ES-I3 (cell line): ENCODE data around the gene WWTR1.

Experiments
- H3K36me3 ChIP-seq: 2 replicates; pipeline ENCODE4 v1.6.1; 2013; ENCODE audit warnings: mild to moderate bottlenecking, low read length, control low read depth, moderate library complexity; ENCODE audit not compliant: insufficient read depth
- H3K4me1 ChIP-seq: 2 replicates; pipeline ENCODE4 v1.6.1; 2013; ENCODE audit warnings: mild to moderate bottlenecking, control low read depth, low read length; ENCODE audit not compliant: insufficient read depth
- H3K9ac ChIP-seq: 2 replicates; pipeline ENCODE4 v1.6.1; 2013; ENCODE audit warnings: low read depth, mild to moderate bottlenecking, low read length, moderate library complexity
- H3K9me3 ChIP-seq: 2 replicates; pipeline ENCODE4 v1.6.1; 2013; ENCODE audit warnings: mild to moderate bottlenecking, low read length, moderate library complexity; ENCODE audit not compliant: control insufficient read depth, insufficient read depth

The WWTR1 gene

DNA sequence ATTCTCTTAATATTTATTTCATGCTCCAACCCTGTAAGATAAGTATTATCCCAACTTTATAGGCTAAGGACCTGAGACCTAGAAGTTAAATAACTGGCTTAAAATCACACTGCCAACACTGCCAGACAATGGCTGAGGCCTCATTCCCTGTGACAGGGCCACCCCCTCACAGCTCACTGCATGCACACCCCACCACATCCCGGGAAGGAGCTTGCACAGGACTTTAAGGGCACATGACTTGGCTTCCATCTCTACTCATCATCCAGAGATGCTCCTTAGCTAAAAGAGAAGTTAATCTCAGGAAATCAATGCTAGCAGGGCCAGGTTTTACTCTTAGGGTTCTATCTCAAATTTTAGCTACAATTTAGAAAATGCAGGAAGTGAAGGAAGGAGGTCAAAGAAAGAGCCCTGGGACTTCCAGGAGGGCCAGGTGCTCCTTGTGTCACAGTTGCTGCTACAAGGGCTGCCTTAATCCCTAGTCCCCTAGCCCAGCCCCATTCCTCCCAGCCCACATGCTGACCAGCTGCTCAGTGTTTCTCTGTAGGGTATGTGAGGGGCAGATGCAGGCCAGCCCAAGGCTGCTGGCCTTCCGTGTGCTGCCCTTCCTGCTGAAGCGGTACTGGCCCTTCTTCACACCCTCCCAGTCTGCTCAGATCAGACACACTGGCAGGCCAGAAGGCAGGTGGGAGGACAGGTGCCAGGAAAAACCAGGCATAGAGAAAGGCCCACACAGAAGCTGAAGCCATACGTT is 53.5 kb downstream of the WWTR1 start:
- Histone ChIP-seq H3K9me3 (no peaks in the 10 kb centered on the region), H3K9ac (no peak overlapping the region), H3K4me1 (peaks cover 27% of the 10 kb centered on the region), H3K36me3 (no peaks in the 10 kb centered on the region)

DNA sequence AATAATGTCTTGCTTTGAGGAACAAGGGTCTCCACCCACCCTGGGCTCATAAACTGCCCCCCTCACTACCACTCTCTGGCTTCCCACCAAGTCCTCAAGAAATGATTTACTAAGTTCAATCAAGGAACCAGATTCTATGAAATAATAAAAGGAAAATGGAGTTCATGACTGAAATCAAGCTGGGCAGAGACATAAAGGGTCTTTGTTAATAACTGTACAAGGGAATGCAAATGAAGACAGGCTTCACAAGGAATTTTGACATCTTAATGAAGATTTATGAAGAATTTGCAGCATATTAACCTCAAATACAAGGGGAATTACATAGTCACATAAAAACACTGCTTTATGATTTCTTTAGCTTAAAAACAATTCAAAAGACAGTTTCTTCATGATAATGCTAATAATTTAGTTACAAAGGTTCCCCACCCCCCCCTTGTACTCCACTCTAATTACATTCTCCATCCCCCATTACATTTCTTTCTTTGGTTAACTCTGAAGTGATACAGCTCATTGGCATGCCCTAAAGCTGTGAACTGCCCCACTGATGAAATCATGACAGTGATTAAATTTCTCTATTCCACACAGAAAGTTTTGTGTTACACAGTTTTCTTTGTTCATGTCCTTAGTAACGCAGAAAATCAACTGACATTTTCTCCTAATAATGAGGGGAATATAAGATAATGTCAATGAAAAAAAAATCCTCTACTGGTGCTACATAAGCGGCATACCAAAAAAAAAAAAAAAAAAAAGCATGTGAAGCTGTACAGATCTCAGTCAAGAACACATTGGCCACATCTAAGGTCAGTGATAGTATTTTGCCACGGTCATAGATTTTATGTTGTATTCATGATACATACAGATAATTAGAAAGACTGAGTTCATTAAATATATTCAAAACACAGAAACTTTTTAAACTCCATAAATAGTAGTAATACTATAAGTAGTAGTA is 54.4 kb downstream of the WWTR1 start:
- peaks cover 27% of the 10 kb centered on the region for H3K4me1 ChIP-seq

DNA sequence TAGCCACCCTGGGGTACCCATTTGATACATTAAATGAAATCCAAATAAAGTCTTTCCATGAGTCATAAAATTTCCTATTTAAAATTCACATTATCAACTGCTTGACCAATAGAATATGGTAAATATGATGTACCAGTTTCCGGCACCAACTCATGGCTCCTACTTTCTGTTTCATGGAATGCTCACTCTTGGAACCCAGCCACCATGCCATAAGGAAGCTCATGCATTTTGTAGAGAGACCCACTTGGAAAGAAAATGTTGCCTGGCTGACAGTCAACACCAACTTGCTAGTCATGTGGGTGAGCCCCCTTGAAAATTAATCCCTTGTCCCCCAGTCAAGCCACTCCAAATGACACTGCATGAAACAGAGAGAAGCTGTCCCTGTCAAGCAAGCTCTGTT is 57.2 kb downstream of the WWTR1 start:
- Histone ChIP-seq H3K9ac (no peak overlapping the region), H3K36me3 (no peaks in the 10 kb centered on the region), H3K4me1 (peaks cover 27% of the 10 kb centered on the region), H3K9me3 (no peaks in the 10 kb centered on the region)

More for the DNA sequence above, 54.4 kb downstream of the WWTR1 start:
- no peaks in the 10 kb centered on the region for H3K9me3 ChIP-seq
- H3K36me3 ChIP-seq = no peaks in the 10 kb centered on the region
- H3K9ac ChIP-seq = no peak overlapping the region

DNA sequence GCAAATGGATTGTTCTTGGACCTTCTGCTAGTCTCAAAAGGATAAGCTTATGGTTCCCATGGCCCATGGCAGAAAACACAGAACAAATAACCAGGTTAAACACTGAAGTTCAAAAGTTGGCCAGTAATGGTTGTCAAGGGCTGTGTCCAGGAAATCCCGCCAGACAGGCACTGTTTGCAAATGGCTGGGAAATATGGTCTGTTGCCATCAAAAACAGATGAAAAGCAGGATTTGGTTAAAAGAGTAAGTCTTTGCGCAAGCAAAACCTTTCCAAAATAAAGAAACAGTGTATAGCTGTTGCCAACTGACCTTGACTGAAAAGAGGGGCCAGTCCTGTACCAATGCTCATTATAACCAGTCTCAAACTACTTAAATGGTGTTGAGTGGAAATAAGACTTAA is 58.6 kb downstream of the WWTR1 start:
- H3K9me3 ChIP-seq = no peaks in the 10 kb centered on the region
- H3K36me3 ChIP-seq = no peaks in the 10 kb centered on the region
- H3K4me1 ChIP-seq = peaks cover 13% of the 10 kb centered on the region
- no peak overlapping the region for H3K9ac ChIP-seq

DNA sequence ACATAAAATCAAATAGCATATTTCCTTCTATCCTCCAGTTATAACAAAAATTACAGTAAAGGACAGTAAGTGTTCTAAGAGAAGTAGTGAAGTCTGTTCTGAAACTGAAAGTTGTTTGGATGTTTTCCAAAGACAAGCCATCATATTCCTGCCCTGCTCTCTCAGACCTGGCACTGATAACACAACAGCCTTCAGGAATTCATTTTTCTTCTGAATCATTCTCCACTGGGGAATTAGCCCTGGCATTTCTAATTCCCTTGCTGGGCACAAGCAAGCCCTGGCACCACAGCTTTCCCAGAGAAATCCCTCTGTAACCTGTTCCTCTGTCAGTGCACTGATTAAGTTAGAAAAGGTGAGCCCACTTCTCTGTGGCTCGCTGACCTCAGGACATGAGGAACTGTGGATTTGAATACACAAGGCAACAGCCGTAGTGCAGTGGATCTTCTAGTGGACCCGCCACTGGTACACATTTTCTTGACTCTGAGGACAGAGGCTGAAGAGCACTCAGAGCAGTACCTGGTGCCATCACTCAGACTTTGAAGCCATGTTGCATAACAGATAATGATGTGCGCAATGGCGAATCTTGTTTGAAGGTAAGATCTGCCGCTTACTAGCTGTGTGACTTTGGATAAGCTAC is 61.6 kb downstream of the WWTR1 start:
- H3K4me1 ChIP-seq = peaks cover 15% of the 10 kb centered on the region
- no peaks in the 10 kb centered on the region for H3K9me3 ChIP-seq

DNA sequence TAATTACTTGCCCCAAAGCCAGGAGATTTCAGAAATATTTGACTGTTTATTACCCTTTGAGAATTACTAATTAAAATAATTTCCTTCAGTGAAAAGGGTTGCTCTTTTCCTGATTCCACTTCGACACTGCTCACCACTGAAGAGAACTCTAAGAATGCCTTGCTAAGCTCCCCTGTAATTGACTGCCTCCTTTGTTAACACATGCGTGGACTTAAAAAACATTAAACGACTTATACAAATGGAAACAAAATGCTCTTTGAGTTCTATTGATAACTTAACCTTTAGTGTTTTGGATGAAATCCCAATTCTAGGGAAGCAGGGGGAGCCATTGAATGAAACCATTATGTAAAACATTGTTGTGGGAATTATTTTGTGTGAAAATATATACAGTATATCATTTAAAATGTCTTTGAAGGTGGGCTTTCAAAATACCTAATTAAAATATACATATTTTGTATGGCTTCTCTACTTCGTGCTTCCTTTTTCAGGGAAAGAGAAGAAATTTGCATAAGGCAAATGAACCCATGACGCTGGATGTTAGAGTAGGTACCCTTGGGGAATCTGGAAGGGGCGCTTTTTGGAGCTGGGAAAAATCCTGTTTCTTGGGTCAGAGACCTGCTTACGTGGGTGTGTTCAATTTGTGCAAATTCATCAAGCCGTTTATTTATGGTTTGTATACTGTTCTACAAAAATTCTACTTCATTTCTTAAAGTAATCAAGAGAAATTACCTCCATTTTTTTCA is 64.2 kb downstream of the WWTR1 start:
- no peaks in the 10 kb centered on the region for H3K9me3 ChIP-seq
- H3K36me3 ChIP-seq = no peaks in the 10 kb centered on the region
- H3K9ac ChIP-seq = no peak overlapping the region
- H3K4me1 ChIP-seq = peaks cover 22% of the 10 kb centered on the region

More for the DNA sequence above, 61.6 kb downstream of the WWTR1 start:
- Histone ChIP-seq H3K36me3 (no peaks in the 10 kb centered on the region), H3K9ac (no peak overlapping the region)

DNA sequence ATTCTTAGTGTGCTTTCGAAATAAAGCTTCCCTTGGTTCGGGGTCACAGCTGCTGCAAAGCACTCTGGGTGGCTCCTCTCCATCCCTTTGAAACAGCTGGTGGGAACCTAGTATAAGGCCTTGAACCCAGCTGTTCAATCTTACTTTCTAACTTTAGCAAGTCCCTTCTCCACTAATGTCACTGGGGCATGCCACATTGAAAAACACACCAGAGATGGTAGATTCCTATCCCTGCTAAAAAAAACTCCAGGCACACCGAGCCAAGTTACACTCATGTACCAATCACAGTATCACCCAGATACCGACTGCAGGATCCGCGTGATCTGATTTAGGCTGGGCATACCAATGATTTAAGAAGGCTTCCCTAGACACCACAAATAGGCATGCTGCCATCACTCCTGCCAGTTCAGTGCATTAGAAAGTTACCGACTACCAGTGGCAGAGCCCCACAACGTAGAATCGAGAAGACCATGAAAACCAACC is 65.0 kb downstream of the WWTR1 start:
- Histone ChIP-seq H3K4me1 (peaks cover 22% of the 10 kb centered on the region), H3K36me3 (no peaks in the 10 kb centered on the region), H3K9me3 (no peaks in the 10 kb centered on the region), H3K9ac (no peak overlapping the region)

DNA sequence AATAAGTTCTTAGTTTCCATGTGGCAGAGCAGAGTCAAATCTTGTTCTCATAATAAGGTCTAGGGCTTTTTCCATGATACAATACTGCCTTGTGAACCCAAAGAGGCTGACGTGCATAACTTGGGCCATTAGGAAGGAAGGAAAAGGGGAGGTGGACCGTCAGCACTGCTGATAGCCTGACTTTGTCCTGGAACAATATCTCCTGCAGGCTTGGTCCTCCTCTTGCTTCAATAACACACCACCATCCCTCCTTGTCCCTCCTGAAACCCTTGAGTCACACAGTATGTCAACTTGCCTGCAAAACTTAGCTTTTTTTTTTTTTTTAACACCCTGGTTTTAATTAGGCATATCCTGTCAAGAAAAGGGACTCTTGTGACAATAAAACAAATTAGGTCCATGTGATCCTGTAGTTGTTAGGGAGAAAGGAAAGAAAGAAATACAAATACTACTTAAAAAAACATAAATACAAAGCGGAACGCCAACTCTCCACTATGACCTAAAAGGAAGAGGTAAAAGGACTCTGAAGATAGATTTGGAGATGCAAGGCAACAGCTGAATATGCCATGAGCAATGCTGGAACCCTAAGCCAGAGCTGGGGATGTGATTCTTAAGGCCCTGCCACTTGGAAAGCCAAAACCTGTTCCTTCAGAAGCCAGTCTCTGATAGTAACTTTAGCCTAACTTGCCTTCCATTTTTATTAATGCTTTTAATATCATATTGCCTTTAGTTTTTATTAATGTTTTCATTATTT is 67.0 kb downstream of the WWTR1 start:
- Histone ChIP-seq H3K36me3 (no peaks in the 10 kb centered on the region), H3K9ac (no peak overlapping the region), H3K9me3 (no peaks in the 10 kb centered on the region), H3K4me1 (peaks cover 22% of the 10 kb centered on the region)

DNA sequence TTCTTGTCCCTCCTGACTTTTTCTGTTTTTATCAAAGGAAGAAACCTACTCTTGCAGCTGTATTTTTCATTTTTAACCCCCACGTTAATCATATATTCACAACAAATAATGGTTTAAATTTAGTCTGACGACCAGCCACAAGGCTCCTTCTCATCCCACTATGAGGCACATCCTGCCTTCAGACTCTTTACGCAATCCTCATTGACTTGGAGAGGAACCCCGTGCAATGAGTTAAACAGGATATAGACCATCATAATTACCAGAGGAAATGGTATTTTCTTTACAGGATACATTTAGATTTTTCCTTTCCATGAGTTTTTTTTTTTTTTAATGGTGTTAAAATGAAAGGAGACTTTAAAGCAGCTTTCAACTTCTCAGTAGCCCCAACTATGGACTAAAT is 68.5 kb downstream of the WWTR1 start:
- H3K4me1 ChIP-seq = peaks cover 22% of the 10 kb centered on the region
- H3K9me3 ChIP-seq = no peaks in the 10 kb centered on the region
- H3K36me3 ChIP-seq = no peaks in the 10 kb centered on the region
- no peak overlapping the region for H3K9ac ChIP-seq

DNA sequence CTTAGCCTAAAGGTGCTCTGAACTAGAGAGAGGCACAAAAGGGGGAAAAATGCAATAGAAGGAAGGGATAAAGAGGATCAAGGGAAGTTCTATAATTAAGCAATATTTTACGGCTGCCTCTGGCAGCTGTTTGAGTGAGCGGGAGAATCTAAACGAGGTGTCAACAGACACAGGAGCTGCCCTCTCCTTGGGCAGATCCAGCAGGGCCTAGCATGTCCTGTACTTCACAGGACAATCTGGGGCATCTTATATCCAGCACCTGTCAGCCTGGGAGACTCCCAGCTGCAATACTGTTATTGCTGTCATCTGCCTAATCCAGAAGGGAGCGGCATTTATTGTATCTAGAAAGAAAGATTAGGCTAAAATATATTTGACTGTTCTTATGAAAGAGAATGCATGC is 68.9 kb downstream of the WWTR1 start:
- Histone ChIP-seq H3K9ac (no peak overlapping the region), H3K4me1 (peaks cover 24% of the 10 kb centered on the region), H3K9me3 (no peaks in the 10 kb centered on the region), H3K36me3 (no peaks in the 10 kb centered on the region)

DNA sequence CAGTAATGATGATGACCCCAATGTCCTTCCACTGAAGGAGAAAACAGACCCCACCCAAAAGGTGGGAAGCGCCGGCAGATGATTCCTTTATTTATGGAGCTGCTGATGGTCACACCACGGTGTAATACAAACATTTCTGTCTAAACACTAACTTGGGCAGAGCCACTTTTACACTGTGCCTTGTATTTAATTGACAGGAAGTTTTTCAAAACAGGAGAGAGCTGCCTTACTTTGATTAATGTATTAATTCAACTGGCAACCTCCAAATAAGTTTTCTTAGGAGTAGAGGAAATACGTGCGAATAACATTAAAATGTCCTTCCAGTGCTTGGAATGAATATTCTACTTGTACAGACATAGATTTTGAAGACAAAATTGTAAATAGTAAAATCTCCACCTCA is 70.4 kb downstream of the WWTR1 start:
- Histone ChIP-seq H3K36me3 (no peaks in the 10 kb centered on the region), H3K4me1 (0 out of 2 replicates have a peak, but pooled peaks cover 13% of the 10 kb centered on the region), H3K9me3 (no peaks in the 10 kb centered on the region), H3K9ac (no peak overlapping the region)

DNA sequence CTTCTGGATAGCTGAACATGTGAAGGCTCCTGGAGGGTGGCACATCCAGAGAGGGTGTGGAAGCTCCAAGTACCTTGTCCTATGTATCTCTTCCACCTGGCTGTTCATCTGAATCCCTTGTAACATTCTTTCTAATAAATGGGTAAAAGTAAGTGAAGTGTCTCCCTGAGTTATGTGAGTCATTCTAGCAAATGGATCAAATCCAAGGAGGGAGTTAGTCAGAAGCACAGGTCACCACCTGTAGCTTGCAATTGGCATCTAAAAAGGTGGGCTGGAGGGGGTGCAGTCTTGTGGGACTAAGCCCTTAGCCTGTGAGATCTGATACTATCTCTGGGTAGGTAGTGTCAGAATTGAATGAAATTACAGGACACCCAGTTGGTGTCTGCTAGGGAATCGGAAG is 71.0 kb downstream of the WWTR1 start:
- Histone ChIP-seq H3K4me1 (peaks cover 15% of the 10 kb centered on the region), H3K9me3 (no peaks in the 10 kb centered on the region), H3K36me3 (no peaks in the 10 kb centered on the region), H3K9ac (no peak overlapping the region)

DNA sequence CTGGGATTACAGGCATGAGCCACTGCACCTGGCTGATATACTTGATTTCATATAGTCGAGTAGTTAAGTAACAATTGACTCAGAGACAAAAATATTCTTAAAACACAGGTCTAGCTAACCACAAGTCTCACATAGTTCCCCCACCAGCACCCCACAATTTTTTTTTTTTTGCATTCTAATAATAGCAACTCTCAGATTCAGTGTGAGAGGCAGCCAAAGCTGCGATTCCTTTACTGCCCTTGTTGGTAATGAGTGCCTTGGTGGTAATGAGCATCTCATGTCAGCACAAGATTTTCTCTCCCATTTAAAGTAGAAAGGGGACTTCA is 72.5 kb downstream of the WWTR1 start:
- H3K9ac ChIP-seq = no peak overlapping the region
- H3K36me3 ChIP-seq = no peaks in the 10 kb centered on the region
- H3K4me1 ChIP-seq = peaks cover 16% of the 10 kb centered on the region

More for the DNA sequence above, 72.5 kb downstream of the WWTR1 start:
- no peaks in the 10 kb centered on the region for H3K9me3 ChIP-seq
